SK-N-SH (cell line): ENCODE data around the gene C3orf33. TPM values are rescaled to one million over a fixed set of nuclear protein-coding genes. Genes with fewer than 3 reads are reported as not detected.

Experiments
- CTCF ChIA-PET: fragments of 300-600, 350-600 bp; formaldehyde crosslinking; extraction: SDS; loops from one replicate; lab custom pipeline; 2021; lab: Yijun Ruan, JAX
- POLR2A ChIA-PET: fragments of 350-600 bp; sonication (Branson Sonifier 250); formaldehyde crosslinking; extraction: SDS; loops from one replicate; lab custom pipeline; 2020; ENCODE audit warnings: antibody characterized with exemption, inconsistent platforms; lab: Yijun Ruan, JAX
- DNase-seq: peaks from one replicate; pipeline ENCODE4 v3.0.0; 2012
- H2AFZ ChIP-seq: fragments of 200-600 bp; sonication (generic); 2 replicates; pipeline ENCODE4 v1.8.1; 2016; ENCODE audit warnings: antibody characterized with exemption, mild to moderate bottlenecking, low read depth
- H3F3A ChIP-seq: fragments of 200-600 bp; sonication (generic); replicated peaks from 2 replicates; pipeline ENCODE3; 2016; ENCODE audit warnings: antibody characterized with exemption, mild to moderate bottlenecking; ENCODE audit not compliant: insufficient read depth
- H3K27ac ChIP-seq, 2 experiments: fragments of 200-500 bp in 1 of 2; fragments of 200-600 bp in 1 of 2; sonication (Bioruptor generic) in 1 of 2; sonication (generic), shearing (Covaris generic) in 1 of 2; 2 replicates each; pipeline versions ENCODE4 v1.5.1 to v1.6.1; 2014 to 2016; ENCODE audit warnings: low read depth in 2 of 2, inconsistent platforms in 1 of 2, low read length in 1 of 2, mild to moderate bottlenecking in 1 of 2, mixed read lengths in 1 of 2
- H3K27me3 ChIP-seq: fragments of 200-600 bp; sonication (generic), shearing (Covaris generic); 2 replicates; pipeline ENCODE4 v1.6.1; 2016; ENCODE audit warnings: mixed run types; ENCODE audit not compliant: insufficient read depth
- H3K36me3 ChIP-seq, 2 experiments: fragments of 200-500 bp in 1 of 2; fragments of 200-600 bp in 1 of 2; sonication (Bioruptor generic) in 1 of 2; sonication (generic) in 1 of 2; replicated peaks in 1 of 2; 2 replicates each; pipeline versions ENCODE3 to v1.5.1; 2014 to 2016; ENCODE audit warnings: low read length in 1 of 2, mild to moderate bottlenecking in 1 of 2; ENCODE audit not compliant: insufficient read depth in 2 of 2, control insufficient read depth in 1 of 2
- H3K4me1 ChIP-seq, 2 experiments: fragments of 200-500 bp in 1 of 2; fragments of 200-600 bp in 1 of 2; sonication (Bioruptor generic) in 1 of 2; sonication (generic), shearing (Covaris generic) in 1 of 2; 2 replicates each; pipeline versions ENCODE4 v1.5.1 to v1.6.1; 2014 to 2016; ENCODE audit warnings: low read depth in 1 of 2, low read length in 1 of 2, mixed run types in 1 of 2; ENCODE audit not compliant: insufficient read depth in 2 of 2, control insufficient read depth in 1 of 2
- H3K4me2 ChIP-seq: fragments of 200-600 bp; sonication (generic), shearing (Covaris generic); 2 replicates; pipeline ENCODE4 v1.6.1; 2017; ENCODE audit warnings: mixed run types
- H3K4me3 ChIP-seq, 2 experiments: fragments of 200-500 bp in 1 of 2; fragments of 200-600 bp in 1 of 2; sonication (Bioruptor generic) in 1 of 2; sonication (generic), shearing (Covaris generic) in 1 of 2; 2 replicates each; pipeline versions ENCODE4 v1.5.1 to v1.8.1; 2014 to 2016; ENCODE audit warnings: low read depth in 2 of 2, inconsistent platforms in 1 of 2, low read length in 1 of 2, mild to moderate bottlenecking in 1 of 2, mixed read lengths in 1 of 2, moderate library complexity in 1 of 2
- H3K79me2 ChIP-seq: fragments of 200-600 bp; sonication (generic); 2 replicates; pipeline ENCODE4 v1.8.1; 2017; ENCODE audit warnings: mild to moderate bottlenecking; ENCODE audit not compliant: insufficient read depth
- H3K9ac ChIP-seq: fragments of 200-600 bp; sonication (generic); 2 replicates; pipeline ENCODE4 v1.6.1; 2017; ENCODE audit warnings: mixed run types
- H3K9me2 ChIP-seq: fragments of 200-600 bp; sonication (generic); 2 replicates; pipeline ENCODE4 v1.6.1; 2017; ENCODE audit warnings: mixed run types
- H3K9me3 ChIP-seq: fragments of 200-600 bp; sonication (generic); 2 replicates; pipeline ENCODE4 v1.6.1; 2017; ENCODE audit warnings: mixed run types, mild to moderate bottlenecking, moderate library complexity
- H4K20me1 ChIP-seq: fragments of 200-600 bp; sonication (generic); 2 replicates; pipeline ENCODE4 v1.6.1; 2017; ENCODE audit warnings: mild to moderate bottlenecking, mixed run types; ENCODE audit not compliant: insufficient read depth
- FOXM1 ChIP-seq: IDR thresholded peaks from 2 replicates; pipeline ENCODE4 v1.4.0; 2012; ENCODE audit warnings: low read depth, mild to moderate bottlenecking
- GABPA ChIP-seq: IDR thresholded peaks from 2 replicates; pipeline ENCODE4 v1.4.0; 2012; ENCODE audit warnings: low read depth, mild to moderate bottlenecking
- JUND ChIP-seq: IDR thresholded peaks from 2 replicates; pipeline ENCODE4 v1.4.0; 2012
- MEF2A ChIP-seq: IDR thresholded peaks from 2 replicates; pipeline ENCODE4 v1.4.0; 2012; ENCODE audit warnings: low read depth, borderline replicate concordance
- MXI1 ChIP-seq: IDR thresholded peaks from 2 replicates; pipeline ENCODE4 v1.6.1; 2012; ENCODE audit warnings: mild to moderate bottlenecking, low read depth, low read length, improper control_type of control experiment
- POLR2AphosphoS5 ChIP-seq: IDR thresholded peaks from 2 replicates; pipeline ENCODE4 v1.6.1; 2012; ENCODE audit warnings: low read depth, low read length
- RCOR1 ChIP-seq: fragments of 150-350 bp; IDR thresholded peaks from 2 replicates; pipeline ENCODE4 v1.6.1; 2017; ENCODE audit warnings: antibody characterized with exemption, low read length
- RFX5 ChIP-seq: IDR thresholded peaks from 2 replicates; pipeline ENCODE4 v1.6.1; 2012; ENCODE audit warnings: mild to moderate bottlenecking, improper control_type of control experiment, low read length
- RXRA ChIP-seq: IDR thresholded peaks from 2 replicates; pipeline ENCODE4 v1.4.0; 2012; ENCODE audit warnings: low read depth, mild to moderate bottlenecking, borderline replicate concordance
- SIN3A ChIP-seq: IDR thresholded peaks from 2 replicates; pipeline ENCODE4 v1.6.1; 2012; ENCODE audit warnings: low read depth, mild to moderate bottlenecking, low read length, moderate library complexity, borderline replicate concordance
- SMC3 ChIP-seq: IDR thresholded peaks from 2 replicates; pipeline ENCODE4 v1.6.1; 2012; ENCODE audit warnings: low read depth, low read length, improper control_type of control experiment
- TAF1 ChIP-seq: IDR thresholded peaks from 2 replicates; pipeline ENCODE4 v1.6.1; 2012; ENCODE audit warnings: low read depth, mild to moderate bottlenecking, low read length, moderate library complexity, borderline replicate concordance
- TCF12 ChIP-seq: IDR thresholded peaks from 2 replicates; pipeline ENCODE4 v1.4.0; 2012
- YY1 ChIP-seq: IDR thresholded peaks from 2 replicates; pipeline ENCODE4 v1.4.0; 2012; ENCODE audit warnings: low read depth, mild to moderate bottlenecking
- WGBS: methylation state at CpG from one replicate; pipeline ENCODE4 v1.1.6; 2017; ENCODE audit warnings: low lambda C conversion rate; 5-methylcytosine and 5-hydroxymethylcytosine counted together
- polyA plus RNA-seq, 3 experiments: library from polyadenylated mRNA; depleted of rRNA; stranded (reverse); fragments of >200 nt; gene quantifications; 2 replicates each; pipeline ENCODE4 v1.2.3, GENCODE V29; 2012
- TF ChIP-seq, protein P1 (sequence below): IDR thresholded peaks from 2 replicates; pipeline ENCODE4 v1.4.0; 2012; ENCODE audit warnings: low read depth
- TF ChIP-seq, protein P2 (sequence below): fragments of 150-350 bp; IDR thresholded peaks from 2 replicates; pipeline ENCODE4 v1.6.1; 2016; ENCODE audit warnings: mild to moderate bottlenecking, low read depth, low read length
- TF ChIP-seq, protein P3 (sequence below): fragments of 200-600 bp; sonication (generic); IDR thresholded peaks from 2 replicates; pipeline ENCODE4 v1.6.1; 2017; ENCODE audit warnings: antibody characterized with exemption, mild to moderate bottlenecking, moderate library complexity

The C3orf33 gene
- polyA plus RNA-seq, 1 of the 3 experiments (the other 2 are of a cell fraction), result 2.9 TPM

DNA sequence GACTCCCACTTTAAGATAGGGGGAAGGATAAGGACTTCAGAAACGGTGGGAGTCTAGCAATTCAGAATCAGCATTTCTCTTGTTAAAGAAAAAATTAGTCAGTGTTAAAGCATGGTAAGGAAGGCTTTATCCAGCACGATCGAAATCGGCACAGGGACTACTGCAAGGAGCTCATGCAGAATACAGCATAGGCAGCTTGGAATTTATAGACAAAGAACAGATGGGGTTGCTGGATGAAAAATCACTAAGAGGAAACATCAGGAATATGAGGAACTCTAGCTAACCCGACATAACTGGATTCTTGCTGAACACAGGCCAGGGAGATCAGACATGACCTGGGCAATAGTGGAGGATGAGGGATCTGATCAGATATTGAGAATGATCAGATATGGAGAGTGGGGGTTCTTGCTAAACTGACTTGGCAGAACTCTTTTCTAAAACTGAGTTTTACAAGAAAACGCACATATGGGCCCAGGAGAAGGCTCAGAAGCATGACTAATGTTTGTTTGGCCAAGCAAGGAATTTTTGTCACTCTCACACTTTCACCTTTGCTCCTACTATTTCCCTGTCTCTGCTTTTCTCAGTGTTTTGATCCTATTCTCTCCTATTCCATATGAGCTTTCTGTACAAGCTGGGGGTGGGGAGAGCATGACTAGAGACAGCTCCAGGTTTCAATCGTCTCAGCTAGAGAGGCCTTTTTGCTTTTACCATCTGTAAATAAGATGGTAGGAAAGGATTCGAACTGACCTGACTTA, 57.3 kb downstream of the C3orf33 start:
- Histone ChIP-seq H3K27ac (no peak overlapping the region), H2AFZ (no peak overlapping the region), H3K4me1 (peaks cover 0 to 6% of the 10 kb centered on the region in 2 experiments; a peak in 1 of 4 replicates), H3K36me3 (no peaks in the 10 kb centered on the region), H3K27me3 (0 out of 2 replicates have a peak, but pooled peaks cover 5% of the 10 kb centered on the region), H3K4me3 (no peak overlapping the region), H4K20me1 (no peaks in the 10 kb centered on the region), H3K79me2 (no peaks in the 10 kb centered on the region), H3K9ac (no peak overlapping the region), H3K4me2 (no peak overlapping the region), H3F3A (no peaks in the 10 kb centered on the region), H3K9me2 (no peaks in the 10 kb centered on the region), H3K9me3 (no peaks in the 10 kb centered on the region)
- 80% methylated on average over 8 of the region's 8 CpGs for WGBS
- no peak for DNase-seq
- TF ChIP-seq, protein P1, sequence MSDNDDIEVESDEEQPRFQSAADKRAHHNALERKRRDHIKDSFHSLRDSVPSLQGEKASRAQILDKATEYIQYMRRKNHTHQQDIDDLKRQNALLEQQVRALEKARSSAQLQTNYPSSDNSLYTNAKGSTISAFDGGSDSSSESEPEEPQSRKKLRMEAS, result no peak
- TF ChIP-seq SIN3A (no peak), MEF2A (no peak), TAF1 (no peak), POLR2AphosphoS5 (no peak), JUND (no peak), GABPA (no peak), TCF12 (no peak), FOXM1 (no peak), RCOR1 (no peak), RXRA (no peak), YY1 (no peak), MXI1 (no peak), RFX5 (no peak), SMC3 (no peak)
- TF ChIP-seq, protein P2, sequence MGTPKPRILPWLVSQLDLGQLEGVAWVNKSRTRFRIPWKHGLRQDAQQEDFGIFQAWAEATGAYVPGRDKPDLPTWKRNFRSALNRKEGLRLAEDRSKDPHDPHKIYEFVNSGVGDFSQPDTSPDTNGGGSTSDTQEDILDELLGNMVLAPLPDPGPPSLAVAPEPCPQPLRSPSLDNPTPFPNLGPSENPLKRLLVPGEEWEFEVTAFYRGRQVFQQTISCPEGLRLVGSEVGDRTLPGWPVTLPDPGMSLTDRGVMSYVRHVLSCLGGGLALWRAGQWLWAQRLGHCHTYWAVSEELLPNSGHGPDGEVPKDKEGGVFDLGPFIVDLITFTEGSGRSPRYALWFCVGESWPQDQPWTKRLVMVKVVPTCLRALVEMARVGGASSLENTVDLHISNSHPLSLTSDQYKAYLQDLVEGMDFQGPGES, result no peak
- TF ChIP-seq, protein P3, sequence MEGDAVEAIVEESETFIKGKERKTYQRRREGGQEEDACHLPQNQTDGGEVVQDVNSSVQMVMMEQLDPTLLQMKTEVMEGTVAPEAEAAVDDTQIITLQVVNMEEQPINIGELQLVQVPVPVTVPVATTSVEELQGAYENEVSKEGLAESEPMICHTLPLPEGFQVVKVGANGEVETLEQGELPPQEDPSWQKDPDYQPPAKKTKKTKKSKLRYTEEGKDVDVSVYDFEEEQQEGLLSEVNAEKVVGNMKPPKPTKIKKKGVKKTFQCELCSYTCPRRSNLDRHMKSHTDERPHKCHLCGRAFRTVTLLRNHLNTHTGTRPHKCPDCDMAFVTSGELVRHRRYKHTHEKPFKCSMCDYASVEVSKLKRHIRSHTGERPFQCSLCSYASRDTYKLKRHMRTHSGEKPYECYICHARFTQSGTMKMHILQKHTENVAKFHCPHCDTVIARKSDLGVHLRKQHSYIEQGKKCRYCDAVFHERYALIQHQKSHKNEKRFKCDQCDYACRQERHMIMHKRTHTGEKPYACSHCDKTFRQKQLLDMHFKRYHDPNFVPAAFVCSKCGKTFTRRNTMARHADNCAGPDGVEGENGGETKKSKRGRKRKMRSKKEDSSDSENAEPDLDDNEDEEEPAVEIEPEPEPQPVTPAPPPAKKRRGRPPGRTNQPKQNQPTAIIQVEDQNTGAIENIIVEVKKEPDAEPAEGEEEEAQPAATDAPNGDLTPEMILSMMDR, result no peak
- ChIA-PET POLR2A (no interaction called here), CTCF (interaction anchor here (1.8 kb wide), 1 partner anchor 58 kb away, joined by 7 read pairs; the partner anchor contains the start of gene C3orf33)
